GM19238 (cell line): Measurements from ENCODE around the gene RGS14.

Source experiments
- DNase-seq: peaks from one replicate; pipeline ENCODE4 v3.0.0; 2011; ENCODE audit warnings: low spot score; ENCODE audit not compliant: insufficient read length

The RGS14 gene

GRCh38 chr5:177378884-177379883, 21.5 kb downstream of the RGS14 start:
- no peak for DNase-seq

GRCh38 chr5:177380805-177381126, 23.0 kb downstream of the RGS14 start:
- DNase-seq, result no peak

DNA sequence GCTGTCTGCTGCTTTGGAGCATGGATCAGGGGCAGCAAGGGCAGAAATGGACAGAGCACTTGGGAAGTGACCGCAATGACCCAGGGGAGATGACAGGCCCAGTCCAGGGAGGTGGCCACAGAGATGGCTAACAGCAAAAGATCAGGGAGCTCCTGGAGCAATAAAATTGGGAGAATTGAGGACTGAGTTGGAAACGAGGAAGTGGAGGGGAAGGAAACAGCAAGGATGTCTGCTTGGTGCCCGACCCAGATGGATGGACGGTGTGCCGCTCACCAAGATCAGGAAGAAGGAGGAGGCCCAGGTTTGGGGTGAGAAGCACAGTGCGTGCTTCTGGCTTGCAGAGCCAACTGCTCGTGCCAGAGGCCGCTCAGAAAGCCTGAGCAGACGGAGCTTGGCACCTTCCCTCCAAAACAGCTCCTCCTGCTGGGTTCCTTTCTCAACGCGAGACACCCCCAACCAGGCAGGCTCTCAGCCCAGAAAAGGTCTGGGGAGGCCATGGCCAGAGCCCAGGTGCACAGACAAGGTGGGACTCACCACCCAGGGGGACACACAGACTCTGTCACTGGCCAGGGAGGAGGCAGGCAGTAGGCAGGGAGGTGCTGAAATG, 24.8 kb downstream of the RGS14 start:
- DNase-seq, result no peak

DNA sequence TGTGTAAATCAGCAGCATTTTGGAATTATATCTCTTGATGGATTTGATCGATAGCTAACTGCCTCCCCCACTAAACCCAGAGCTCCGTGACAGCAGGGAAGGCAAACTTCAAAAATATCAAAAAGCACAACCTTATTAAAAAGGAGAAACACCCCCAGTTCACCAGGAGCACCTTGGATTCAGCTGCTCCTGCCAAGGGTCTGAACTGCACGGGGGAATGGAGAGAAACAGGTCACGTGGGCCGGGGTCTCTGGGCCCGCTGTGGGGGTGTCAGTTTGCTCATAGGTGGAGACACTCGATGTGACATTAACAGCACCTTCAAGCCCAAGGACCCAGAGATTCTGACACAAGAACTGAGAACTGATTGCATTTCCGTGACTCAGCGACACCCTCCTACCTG, 25.5 kb downstream of the RGS14 start:
- no peak for DNase-seq

- DNase-seq, result no peak
Measured at GRCh38 chr5:177384134-177384533, 26.4 kb downstream of the RGS14 start, which contains the start of gene SLC34A1. SLC34A1 (plus strand) TSS chr5:177384434; CDS start chr5:177385742, 1,308 bp downstream.

- no peak for DNase-seq
Measured at GRCh38 chr5:177385720-177386119, 28.0 kb downstream of the RGS14 start.

GRCh38 chr5:177386542-177386941, 28.8 kb downstream of the RGS14 start:
- no peak for DNase-seq

DNA sequence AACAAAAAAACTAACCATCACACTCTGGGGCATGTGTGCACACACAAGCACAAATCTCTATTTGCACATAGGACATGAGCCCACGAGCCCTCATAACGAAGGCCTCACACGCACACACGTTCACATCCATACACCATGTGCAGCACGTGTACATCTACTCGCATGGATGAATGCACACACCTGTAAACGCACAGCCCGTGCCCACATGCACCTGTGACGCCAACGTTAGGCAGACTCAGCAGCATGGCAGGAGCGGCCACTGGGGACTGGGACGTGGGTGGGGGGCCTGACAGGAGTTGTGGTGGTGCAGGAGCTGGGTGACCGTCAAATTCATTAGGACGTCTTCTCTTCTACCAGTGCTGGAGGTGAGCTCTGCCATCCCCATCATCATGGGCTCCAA, 29.7 kb downstream of the RGS14 start:
- no peak for DNase-seq

GRCh38 chr5:177388521-177389052, 30.9 kb downstream of the RGS14 start:
- no peak for DNase-seq

GRCh38 chr5:177389241-177390169, 31.8 kb downstream of the RGS14 start:
- DNase-seq, result peak; percentile 37

DNA sequence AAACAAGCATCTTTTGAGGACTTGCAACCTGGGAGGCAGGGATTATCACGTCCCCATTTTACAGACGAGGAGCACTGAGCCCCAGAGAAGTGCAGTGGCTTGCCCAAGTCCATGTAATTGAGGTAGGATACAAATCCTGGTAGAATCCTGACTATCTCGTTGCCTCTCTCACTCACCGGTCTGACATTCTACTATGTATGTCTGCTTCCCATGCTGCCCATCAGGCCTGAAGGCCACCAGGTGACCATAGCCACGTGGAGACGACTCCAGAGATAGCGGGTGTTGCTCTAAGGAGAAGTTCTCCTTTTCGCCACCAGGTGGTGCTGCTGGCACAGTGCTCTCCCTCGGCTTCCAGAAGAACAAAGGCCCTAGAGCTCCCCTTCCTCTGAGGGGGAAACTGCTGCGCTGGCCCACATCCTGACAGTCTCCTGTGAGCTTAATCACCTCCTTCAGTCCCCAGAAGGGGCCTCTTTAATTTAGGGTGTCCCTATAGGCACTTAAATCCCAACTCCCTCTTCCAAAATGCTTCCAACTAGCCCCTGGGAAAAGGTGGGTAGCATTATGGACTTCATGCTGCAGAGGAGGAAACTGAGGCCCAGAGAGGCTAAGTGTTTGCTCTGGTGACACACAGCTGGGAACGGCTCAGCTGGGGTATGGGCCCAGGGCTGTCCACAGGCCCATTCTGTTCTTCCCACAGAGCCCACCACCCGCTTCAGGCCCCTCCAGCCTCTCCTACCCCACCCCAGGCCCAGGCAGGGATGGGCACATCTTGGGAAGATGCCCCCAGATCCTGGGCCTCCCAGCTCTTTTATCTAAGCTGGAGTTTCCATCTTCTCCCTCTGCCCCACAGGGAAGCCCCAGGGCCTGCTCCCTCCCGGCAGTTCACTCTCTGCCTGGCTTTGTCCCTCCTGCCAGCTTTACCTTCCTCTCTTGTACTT, 32.9 kb downstream of the RGS14 start:
- DNase-seq, result peak; percentile 95

DNA sequence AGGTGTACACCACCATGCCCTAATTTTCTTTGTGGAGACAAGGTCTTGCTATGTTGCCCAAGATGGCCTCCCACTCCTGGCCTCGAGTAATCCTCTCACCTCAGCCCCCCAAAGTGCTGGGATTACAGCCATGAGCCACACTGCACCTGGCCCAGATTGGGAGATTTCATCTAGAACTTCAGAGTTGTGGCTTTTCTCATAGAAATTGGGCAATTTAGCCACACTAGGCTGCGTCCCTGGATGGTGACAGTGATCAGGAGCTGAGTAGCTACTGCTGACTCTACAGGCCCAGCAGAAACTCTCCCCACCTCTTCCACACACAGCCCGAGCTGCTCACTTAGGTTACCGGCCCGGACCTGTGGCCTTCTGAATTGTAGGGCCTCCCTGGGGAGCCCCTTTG, 35.0 kb downstream of the RGS14 start:
- DNase-seq, result no peak

- DNase-seq, result no peak
Measured at GRCh38 chr5:177393206-177393765, 35.6 kb downstream of the RGS14 start.

- DNase-seq, result no peak
Measured at GRCh38 chr5:177393990-177394389, 36.3 kb downstream of the RGS14 start.

GRCh38 chr5:177396078-177396477, 38.4 kb downstream of the RGS14 start:
- no peak for DNase-seq

GRCh38 chr5:177396807-177397206, 39.1 kb downstream of the RGS14 start:
- no peak for DNase-seq

DNA sequence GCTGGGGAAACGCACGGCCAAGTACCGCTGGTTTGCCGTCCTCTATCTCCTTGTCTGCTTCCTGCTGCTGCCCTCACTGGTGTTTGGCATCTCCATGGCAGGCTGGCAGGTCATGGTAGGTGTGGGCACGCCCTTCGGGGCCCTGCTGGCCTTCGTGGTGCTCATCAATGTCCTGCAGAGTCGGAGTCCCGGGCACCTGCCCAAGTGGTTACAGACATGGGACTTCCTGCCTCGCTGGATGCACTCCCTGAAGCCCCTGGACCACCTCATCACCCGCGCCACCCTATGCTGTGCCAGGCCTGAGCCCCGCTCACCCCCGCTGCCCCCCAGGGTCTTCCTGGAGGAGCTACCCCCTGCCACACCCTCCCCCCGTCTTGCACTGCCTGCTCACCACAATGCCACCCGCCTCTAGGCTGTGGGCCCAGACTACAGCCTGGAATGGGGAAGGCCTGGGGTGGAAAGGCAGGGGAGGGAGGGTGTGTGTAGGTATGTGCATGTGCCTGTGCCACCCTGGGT, 40.2 kb downstream of the RGS14 start:
- no peak for DNase-seq

GRCh38 chr5:177399997-177400868, 42.5 kb downstream of the RGS14 start, which contains the start of gene PFN3:
PFN3 (minus strand) TSS chr5:177400661; CDS start chr5:177400576, 85 bp downstream.
- no peak for DNase-seq
